Thyroid gland (tissue), 4 donors: Measurements from ENCODE around the gene RASGRF2.

Experiments
- CTCF ChIP-seq, 6 experiments: fragments of 200-600 bp in 3 of 6; fragments of 450-650 bp in 3 of 6; sonication (generic) in 3 of 6; IDR thresholded peaks; one replicate each; pipeline ENCODE4 v1.5.1; 2016 to 2019; ENCODE audit warnings: antibody characterized with exemption in 6 of 6, mild to moderate bottlenecking in 2 of 6, inconsistent platforms in 1 of 6, moderate library complexity in 1 of 6
- POLR2A ChIP-seq, 2 donors: fragments of 450-650 bp; IDR thresholded peaks; one replicate each; pipeline ENCODE4 v1.6.1; 2017; ENCODE audit warnings: antibody characterized with exemption in 2 of 2, mild to moderate bottlenecking in 2 of 2, moderate library complexity in 1 of 2

- TF ChIP-seq CTCF (IDR thresholded peaks at IDR 0.05) (no peak), POLR2A (IDR thresholded peaks at IDR 0.05) (no peak)
Measured at GRCh38 chr5:81212211-81212751, 252.1 kb downstream of the RASGRF2 start.
